NCI-H2029 treated with DMSO at 0.1 percent for 48 hours (cell line): ENCODE measurements around the gene SIRT4.

Experiments
- DNase-seq: peaks from one replicate; lab custom pipeline; 2025; lab: John Stamatoyannopoulos, UW

Gene SIRT4

DNA sequence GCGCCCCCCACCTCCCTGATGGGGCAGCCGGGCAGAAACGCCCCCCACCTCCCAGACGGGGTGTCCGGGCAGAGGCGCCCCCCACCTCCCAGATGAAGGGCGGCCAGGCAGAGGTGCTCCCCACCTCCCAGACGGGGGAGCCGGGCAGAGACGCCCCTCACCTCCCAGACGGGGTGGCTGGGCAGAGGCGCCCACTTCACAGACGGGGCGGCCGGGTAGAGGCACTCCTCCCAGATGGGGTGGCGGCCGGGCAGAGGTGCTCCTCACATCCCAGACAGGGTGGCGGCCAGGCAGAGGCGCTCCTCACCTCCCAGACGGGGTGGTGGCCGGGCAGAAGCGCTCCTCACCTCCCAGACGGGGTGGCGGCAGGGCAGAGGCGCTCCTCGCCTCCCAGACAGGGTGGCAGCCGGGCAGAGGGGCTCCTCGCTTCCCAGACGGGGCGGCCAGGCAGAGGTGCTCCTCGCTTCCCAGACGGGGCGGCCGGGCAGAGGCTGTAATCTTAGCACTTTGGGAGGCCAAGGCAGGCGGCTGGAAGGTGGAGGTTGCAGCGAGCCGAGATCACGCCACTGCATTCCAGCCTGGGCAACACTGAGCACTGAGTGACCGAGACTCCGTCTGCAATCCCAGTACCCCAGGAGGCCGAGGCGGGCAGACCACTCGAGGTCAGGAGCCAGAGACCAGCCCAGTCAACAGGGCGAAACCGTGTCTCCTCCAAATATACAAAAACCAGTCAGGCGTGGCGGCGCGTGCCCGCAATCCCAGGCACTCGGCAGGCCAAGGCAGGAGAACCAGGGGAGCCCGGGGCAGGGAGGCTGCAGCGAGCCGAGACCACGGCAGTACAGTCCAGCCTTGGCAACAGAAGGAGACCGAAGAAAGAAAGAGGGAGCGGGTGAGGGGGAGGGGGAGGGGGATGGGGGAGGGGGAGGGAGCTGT is 23.7 kb upstream of the SIRT4 start:
- no peak for DNase-seq

DNA sequence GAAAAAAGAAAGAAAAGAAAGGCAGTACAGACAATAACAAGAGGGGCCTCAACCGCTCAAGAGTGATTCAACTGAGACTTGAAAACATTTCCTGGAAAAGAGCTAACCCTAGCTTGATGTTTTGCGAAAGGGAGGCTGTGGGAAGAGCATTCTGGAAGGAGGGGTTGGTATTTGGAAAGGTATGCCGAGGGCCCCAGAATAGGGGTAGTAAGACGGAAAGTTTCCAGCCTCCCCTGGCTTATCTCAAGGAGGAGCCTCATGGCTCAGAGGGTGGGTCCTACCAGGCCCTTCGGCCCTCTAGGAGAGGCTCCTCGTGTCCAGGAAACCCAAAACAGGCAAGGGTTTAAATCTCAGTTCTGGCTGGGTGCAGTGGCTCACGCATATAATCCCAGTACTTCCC is 18.8 kb upstream of the SIRT4 start:
- DNase-seq = no peak

DNA sequence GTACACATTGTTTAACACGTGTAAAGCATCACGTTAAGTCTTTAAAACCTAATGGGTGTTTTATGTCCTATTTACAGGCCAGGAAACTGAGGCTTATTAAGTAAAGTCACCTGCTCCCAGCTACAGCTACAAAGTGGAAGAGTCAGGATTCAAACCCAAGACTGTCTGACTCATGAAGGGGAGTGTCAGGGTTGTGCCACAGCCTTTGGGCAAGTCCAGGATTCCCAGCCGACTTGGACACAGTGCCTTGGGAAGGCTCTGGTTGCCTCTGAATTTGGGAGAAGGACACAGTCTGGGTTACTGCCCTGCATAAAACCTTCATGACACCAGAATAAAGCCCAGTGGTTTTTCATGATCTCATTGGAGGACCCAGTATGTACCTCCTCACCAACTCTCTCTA is 17.7 kb upstream of the SIRT4 start:
- no peak for DNase-seq

DNA sequence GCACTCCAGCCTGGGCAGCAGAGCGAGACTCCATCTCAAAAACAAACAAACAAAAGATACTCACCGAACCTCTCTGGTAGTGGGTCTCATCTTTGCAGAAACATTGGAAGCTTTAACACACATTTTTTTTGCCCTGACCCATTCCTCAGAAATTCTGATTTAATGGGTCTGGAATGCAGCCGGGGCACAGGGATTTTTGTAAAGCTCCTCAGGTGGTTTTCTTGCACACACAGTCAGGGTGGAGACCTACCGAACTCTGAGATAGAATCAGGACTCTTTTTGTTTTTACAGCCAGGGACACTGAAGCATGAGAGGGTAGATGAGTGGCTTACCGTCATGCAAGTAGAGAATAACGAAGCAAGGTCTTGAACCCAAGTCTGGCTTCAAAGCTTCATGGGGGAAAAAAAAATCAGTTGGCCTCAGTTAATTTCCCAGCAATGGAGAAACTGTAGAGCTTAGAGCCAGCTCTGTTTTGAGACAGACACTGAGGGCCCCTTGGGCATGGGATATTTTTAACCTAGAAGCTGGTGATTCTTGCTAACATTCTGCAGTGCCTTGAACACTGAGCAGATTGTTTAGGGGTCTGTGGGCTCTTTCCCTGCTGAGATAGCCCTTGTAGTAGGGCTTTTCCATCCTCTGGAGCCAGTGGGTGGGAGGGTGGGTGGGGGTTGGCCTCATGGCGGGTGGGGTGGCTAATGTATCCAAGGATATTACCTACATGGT is 15.2 kb upstream of the SIRT4 start:
- DNase-seq = no peak

DNA sequence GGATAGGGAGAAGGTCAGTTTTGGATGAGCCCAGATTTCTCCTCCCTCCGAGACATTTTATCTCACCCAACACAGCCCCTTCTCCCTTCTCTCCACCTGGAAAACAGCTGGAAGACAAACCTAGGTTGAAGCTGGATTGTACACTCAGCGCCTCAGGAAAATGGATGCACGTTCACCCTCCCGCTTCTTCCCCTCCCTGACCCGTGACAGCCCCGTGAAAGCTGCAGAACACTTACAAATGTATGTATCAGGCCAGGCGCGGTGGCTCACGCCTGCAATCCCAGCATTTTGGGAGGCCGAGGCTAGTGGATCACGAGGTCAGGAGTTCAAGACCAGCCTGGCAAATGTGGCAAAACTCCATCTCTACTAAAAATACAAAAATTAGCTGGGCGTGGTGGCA is 14.6 kb upstream of the SIRT4 start:
- no peak for DNase-seq

DNA sequence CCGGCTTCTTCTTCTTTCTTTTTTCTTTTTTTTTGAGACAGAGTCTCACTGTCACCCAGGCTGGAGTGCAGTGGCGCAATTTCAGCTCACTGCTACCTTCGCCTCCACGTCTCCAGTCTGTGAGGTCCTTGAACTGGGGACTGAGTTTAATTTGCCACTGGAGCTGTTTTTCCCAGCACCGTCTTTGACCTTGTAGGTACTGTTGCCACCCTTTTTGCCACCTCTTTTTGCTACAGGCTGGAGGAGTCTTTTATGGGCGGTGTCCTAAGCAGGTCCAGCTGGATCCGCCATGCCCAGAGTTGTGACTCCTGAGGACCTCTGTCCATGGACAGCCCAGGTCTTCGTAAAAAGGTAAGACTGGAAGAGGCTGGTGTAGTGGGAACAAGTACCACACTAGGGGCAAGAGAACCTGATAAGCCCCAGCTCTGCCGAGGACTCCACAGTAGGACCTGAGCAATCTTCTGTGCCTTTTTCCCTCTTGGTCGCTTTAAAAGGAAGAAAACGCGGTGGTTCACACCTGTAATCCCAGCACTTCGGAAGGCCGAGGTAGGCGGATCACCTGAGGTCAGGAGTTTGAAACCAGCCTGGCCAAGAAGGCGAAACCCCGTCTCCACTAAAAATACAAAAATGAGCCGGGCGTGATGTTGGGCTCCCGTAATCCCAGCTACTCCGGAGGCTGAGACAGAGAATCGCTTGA is 11.4 kb upstream of the SIRT4 start:
- DNase-seq = peak; percentile 3

DNA sequence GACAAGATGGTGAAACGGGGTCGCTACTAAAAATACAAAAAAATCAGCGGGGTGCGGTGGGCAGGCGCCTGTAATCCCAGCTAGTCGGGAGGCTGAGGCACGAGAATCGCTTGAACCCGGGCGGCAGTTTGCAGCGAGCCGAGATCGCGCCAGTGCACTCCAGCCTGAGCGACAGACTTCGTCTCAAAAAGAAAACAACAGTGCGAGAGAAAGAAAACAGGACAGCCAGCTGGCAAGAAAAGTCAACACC is 9.8 kb upstream of the SIRT4 start:
- no peak for DNase-seq

DNA sequence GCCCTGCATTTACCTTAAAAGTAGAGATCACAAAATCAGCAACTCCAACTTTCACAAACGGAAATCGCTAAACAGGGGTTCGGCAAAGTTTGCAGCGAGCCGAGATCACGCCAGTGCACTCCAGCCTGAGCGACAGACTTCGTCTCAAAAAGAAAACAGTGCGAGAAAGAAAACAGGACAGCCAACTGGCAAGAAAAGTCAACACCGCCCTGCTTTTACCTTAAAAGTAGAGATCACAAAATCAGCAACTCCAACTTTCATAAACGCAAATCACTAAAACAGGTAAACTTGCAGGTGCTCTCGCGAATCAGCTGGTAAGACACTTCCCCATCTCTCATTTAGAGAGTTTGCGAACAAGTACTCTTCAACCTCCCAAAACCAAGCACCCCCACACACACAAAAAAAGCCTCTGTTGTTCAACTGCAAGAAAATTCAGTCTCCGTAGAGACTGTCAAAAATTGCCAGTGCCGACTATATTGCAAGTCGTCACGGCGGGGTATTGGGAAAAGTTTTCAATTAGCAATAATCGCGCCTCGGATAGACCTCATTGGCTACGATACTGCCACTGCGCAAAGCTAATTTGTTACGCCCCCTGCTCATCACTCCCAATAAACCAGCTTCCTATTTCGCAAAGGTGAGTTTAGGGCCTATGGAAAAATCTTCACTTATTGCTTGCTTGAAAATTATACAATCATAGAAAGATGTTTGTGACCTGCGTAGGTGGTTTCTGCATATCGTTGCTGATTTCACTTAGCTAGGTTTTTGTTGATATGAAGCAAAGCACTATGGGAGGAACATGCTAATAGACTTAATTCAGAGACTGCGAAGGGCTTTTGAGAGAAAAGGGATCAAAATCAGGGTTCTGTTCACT is 9.2 kb upstream of the SIRT4 start, which contains the start of gene RNU4-1:
RNU4-1 (minus strand) TSS at position 577 of the 871 bp plus-strand sequence.
- peak; percentile 76 for DNase-seq

DNA sequence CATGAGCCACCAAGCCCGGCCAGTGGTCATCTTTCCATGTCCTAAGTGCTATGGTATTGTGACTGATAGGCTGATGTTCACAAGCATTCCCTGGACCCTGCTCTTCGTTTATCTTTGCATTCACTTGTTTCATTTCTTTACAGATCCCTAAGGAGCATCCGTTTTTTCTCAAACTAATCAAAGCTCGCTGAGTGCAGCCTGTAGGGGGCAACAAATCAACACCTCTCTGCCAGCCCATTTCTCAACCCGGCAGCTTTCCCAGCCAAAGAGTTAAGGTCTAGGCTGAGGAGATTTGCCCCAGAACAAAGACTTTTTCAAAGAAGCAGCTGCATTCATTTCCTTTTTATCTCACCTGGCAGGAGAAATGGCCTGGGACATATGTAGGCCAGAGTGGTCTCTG is 12.1 kb downstream of the SIRT4 start:
- no peak for DNase-seq

DNA sequence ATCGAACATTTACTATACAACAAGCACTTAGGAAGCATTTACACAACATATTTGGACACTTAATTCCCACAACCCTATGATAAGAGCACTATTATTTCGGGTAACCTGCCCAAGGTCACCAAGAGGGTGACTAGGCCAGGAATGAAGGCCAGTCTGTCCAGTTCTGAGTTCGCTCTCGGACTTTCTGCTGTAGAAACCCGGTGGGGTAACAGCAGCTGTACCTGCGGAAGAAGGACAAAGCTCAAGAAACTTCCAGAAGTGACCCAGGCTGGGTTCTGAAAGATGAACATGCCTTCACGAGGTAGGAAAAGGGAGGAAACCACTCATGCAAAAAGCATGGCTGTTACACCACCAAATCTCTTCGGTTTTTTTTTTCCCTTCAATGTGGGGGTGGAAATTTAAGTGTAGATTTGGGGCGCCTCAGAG is 14.7 kb downstream of the SIRT4 start:
- DNase-seq = no peak

DNA sequence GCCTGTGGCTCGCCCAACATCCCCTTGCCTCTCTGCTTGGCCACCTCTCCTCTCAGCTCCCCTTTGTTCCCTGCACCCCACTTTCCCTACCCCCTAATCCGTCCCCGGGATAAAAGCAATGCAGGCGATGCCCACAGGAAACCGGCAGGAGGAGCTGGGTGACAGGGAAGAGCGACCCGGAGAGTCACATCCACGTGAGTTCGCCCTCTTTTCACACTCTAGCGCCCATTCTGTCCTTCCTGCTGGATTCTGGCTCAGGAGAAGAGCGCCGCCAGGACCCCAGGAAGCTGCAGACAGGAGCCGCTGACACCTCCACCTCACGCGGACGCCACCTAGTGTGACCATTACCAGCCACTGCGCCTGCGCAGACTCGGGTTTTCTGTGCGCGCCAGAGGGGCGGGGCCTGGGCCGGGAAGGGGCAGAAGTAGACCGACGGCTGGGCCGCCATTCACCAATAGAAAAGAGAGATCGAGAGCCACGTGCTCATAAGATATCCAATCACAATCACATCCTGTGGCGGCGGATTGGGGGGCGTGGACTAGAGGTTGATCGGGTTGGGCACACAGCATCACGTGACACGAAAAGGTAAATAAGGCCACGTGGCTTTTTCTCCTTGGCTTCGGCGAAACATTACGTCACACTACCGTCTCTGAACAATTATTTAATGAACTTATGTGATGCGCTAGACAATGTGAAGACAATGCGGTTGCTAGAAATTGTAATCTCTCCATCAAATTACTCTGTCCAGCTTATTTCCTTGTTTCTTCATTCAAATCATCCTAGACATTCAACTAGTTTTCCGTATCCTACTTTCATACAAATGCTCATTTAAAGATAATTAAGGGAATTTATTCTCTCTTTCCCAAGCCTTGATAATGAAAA is 15.3 kb downstream of the SIRT4 start:
- peak; percentile 99 for DNase-seq

DNA sequence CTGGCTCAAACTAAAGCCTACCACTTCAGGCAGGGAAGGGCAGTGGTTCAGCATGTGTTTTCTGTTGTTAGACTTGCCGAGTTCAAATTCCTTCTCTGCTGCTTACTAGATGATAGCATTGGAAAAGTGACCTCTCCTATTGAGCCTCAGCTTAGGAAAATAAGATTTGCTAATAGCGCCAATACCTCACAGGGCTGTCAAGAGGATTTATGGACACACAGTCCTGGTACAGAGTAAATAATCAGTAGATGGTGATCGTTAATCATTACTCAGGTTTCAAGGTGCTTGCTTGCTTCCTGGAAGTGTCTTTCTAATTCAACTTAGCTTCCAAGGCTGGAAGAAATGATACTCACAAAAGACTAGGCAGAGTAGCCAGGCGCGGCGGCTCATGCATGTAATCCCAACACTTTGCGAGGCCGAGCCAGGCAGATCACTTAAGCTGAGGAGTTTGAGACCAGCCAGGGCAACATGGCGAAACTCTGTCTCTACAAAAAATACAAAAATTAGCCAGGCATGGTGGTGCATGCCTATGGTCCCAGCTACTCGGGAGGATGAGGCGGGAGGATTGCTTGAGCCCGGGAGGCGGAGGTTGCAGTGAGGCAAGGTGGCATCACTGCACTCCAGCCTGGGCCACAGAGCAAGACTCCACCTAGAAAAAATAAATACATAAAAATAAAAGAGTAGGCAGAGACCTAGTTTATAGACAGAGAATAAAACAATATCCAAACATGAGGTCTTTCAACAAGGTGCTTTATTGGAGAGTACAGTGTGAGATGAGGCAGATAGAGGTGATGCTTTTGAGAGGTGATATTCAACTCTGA is 19.5 kb downstream of the SIRT4 start:
- no peak for DNase-seq

DNA sequence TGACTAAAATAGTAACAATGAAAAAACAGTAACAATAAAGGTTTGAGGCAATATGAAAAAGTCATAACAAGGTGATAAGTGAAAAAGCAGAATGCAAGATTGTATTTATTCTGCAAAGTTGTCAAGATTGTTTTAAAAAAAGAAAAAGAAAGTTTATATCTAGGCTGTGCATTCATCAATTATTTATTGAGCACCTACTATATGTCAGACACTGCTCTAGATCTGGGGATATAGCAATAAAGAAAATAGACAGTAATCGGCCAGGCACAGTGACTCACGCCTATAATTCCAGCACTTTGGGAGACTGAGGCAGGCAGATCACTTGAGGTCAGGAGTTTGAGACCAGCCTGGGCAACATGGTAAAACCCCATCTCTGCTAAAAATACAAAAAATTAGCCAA is 21.7 kb downstream of the SIRT4 start:
- no peak for DNase-seq

DNA sequence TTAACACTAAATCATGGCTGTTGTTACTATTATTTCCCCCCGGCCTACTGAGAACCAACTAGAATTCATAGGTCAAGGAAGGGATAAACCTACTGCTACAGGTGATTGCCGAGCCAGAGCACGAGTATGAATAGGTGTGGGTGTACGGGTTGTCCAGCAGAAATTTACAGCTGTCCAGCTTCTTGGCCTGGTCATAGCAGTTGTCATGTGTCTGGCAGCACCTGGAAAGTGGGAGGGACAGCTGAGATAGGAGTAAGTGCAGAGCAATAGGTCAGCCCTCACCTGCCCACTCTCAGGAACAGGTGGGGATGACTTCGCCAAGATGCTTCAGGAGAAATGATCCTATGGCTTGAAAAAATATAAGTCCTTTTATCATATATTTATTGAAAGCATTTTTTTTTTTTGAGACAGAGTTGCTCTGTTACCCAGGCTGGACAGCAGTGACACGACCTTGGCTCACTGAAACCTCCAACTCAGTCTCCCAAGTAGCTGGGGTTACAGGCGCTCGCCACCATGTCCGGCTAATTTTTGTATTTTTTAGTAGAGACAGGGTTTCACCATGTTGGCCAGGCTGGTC is 22.8 kb downstream of the SIRT4 start:
- DNase-seq = no peak

DNA sequence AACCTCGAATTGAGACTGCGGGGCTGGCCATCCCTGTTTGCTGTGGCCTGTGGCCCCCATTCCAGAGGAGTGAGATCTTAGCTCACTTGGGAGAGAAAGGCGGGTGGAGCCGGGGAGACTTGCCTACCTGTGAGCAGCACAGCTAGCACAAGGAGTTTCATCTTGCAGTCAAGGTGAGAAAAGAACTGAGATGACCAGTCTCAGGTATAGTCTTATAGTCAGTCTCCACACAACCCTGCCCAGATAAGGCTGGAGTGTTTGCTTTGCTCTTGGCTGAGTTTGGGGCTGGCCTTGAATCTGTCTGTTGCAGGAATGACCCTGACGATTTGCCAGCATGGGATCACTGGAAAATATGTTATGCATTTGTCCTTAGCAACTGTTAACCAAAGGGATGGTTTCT is 25.5 kb downstream of the SIRT4 start, which contains the start of gene PLA2G1B:
PLA2G1B (minus strand) TSS at position 187 of the 400 bp plus-strand sequence; CDS start at position 161, 26 bp downstream.
- no peak for DNase-seq

DNA sequence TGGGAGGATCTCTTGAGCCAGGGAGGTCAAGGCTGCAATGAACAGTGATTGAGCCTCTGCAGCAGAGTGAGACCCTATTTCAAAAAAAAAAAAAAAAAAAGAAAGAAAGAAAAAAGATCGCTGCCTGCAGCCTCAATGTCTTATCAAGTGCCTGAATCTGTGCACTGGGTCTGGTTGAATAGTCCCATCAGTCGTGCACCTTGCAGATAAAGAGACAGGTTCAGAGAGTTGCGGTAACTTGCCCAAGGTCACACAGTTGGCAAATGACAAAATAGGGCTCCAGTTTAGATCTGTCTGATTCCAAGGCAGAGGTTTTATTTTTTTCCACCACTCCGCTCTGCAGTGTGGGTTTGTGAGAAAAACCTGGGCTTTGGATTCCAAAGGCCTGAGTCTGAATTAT is 26.1 kb downstream of the SIRT4 start:
- no peak for DNase-seq

DNA sequence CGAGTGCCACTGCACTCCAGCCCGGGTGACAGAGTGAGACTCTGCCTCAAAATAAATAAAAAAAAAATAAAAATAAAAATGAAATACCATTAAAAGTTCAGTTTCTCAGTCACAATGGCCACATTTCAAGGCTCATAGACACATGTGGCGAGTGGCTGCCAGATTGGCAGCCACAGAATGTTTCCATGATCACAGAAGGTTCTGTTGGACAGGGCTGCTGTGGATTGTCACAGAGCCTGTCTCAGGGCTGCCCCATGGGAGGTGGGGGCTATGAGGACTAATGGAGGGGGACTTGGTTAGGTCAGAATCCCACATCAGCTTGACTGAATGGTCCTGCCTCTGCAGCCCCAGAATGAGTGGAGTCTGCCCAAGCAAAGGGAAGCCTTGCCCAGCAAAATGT is 29.3 kb downstream of the SIRT4 start:
- no peak for DNase-seq

DNA sequence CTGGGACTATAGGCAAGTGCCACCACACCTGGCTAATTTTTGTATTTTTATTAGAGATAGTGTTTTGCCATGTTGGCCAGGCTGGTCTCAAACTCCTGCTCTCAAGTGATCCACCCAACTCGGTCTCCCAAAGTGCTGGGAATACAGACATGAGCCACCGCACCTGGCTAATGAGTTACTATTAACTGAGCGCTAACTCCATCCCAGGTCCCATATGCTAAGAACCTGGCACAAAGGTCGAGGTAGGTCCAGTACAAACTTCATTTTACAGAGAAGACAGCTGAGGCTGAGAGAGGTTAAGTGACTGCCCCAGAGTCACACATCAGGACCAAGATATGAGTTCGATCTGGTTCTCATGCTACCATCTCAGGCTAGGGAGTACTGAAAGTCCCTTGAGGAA is 29.9 kb downstream of the SIRT4 start:
- DNase-seq = no peak

DNA sequence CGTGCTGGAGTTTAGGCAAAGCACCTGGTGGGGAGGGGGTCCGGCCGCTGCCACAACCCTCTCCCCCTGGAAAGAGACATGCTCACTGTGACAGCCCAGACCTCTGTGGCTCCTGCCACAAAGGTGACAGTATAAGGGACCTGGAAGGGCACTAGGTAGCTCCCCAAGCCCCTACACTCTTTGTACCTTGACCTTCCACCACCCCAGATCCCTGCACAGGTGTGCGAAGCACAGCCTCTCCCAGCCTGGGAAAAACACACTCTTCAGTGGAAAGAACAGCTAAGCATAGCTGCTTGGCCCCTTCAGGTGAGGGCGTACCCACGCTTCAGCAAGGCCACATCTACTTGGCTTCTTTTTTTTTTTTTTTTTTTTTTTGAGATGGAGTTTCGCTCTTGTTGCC is 30.4 kb downstream of the SIRT4 start:
- no peak for DNase-seq

DNA sequence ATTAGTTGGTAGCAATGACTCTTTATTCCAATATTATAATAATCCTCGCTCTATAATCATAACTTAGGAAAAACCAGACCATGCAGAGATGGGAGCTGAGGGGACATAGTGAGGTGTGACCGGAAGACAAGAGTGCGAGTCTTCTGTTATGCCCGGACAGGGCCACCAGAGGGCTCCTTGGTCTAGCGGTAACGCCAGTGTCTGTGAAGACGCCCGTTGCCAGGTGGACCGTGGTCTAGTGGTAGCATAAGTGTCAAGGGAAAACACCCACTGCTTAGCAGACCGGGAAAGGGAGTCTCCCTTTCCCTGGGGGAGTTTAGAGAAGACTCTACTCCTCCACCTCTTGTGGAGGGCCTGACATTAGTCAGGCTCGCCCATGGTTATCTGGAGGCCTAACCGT is 33.3 kb downstream of the SIRT4 start:
- peak; percentile 32 for DNase-seq
